ENCODE data around the gene SNX18.

DNA sequence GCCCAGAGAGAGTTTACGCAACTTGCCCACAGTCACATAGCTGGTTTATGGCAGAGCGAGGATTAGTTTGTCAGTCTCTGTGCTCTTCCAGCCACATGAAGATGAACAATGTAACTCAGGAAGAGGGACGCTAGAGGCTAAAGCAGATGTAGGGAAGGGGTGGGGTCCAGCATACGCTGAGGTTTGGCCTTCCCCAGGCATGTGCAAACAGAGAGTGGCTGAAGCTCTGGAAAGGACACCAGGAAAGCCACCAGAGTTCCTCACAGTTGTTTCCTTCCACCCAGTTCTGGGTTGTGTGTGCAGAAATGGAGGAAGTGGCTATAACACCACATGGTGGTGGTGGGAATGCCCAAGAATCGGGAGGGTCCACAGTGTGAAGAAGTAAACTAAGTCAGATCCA lies 60.0 kb downstream of the SNX18 start:
- TF ChIP-seq CTCF (conservative IDR thresholded peaks at IDR 0.05; ENCODE audit: low read depth in 2 of 2) (no peak), ZNF331 (CRISPR knock-in tag; IDR thresholded peaks at IDR 0.05; ENCODE audit: low read depth) (no peak), POLR2AphosphoS5 (IDR thresholded peaks at IDR 0.05; ENCODE audit: low read depth) (no peak), NANOG (IDR thresholded peaks at IDR 0.05; ENCODE audit: borderline replicate concordance) (no peak), JUNB (IDR thresholded peaks at IDR 0.05; ENCODE audit: unreplicated experiment) (no peak)
- TF ChIP-seq, protein P1, sequence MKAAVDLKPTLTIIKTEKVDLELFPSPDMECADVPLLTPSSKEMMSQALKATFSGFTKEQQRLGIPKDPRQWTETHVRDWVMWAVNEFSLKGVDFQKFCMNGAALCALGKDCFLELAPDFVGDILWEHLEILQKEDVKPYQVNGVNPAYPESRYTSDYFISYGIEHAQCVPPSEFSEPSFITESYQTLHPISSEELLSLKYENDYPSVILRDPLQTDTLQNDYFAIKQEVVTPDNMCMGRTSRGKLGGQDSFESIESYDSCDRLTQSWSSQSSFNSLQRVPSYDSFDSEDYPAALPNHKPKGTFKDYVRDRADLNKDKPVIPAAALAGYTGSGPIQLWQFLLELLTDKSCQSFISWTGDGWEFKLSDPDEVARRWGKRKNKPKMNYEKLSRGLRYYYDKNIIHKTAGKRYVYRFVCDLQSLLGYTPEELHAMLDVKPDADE (IDR thresholded peaks at IDR 0.05), result no peak

Measured in GM23338 (cell line).